Activated CD4-positive, CD25-positive, alpha-beta regulatory T cell treated with anti-CD3 and anti-CD28 coated beads, Interleukin-2, amount 50 U/mL, for 16 hours (primary cell): Measurements from ENCODE around the gene BABAM2.
"Not testable (repeated sequence)": the region's sequence is repeated elsewhere in the genome, so short reads cannot be mapped to it uniquely, and the experiment has no call there.

Experiments
- DNase-seq: peaks from one replicate; pipeline ENCODE4 v3.0.0-alpha.2; 2020; ENCODE audit warnings: low read depth, low spot score

Gene BABAM2

GRCh38 chr2:27976308-27976707 lies 85.8 kb downstream of the BABAM2 start:
- no peak for DNase-seq

GRCh38 chr2:27977731-27978312 lies 87.3 kb downstream of the BABAM2 start:
- no peak for DNase-seq

- not testable (repeated sequence) for DNase-seq
Measured at GRCh38 chr2:27978761-27979160, 88.2 kb downstream of the BABAM2 start.

- DNase-seq, result no peak
Measured at GRCh38 chr2:27980242-27980641, 89.7 kb downstream of the BABAM2 start.

- no peak for DNase-seq
Measured at GRCh38 chr2:27984153-27984552, 93.6 kb downstream of the BABAM2 start.

- DNase-seq, result no peak
Measured at GRCh38 chr2:27988306-27988705, 97.8 kb downstream of the BABAM2 start.

GRCh38 chr2:27988718-27989117 lies 98.2 kb downstream of the BABAM2 start:
- no peak for DNase-seq

GRCh38 chr2:27989149-27989548 lies 98.6 kb downstream of the BABAM2 start:
- no peak for DNase-seq

- DNase-seq, result no peak
Measured at GRCh38 chr2:27990030-27990590, 99.6 kb downstream of the BABAM2 start.

GRCh38 chr2:27991146-27991545 lies 100.6 kb downstream of the BABAM2 start:
- no peak for DNase-seq

GRCh38 chr2:27992787-27993401 lies 102.4 kb downstream of the BABAM2 start:
- no peak for DNase-seq

GRCh38 chr2:27993402-27993787 lies 102.9 kb downstream of the BABAM2 start:
- no peak for DNase-seq

GRCh38 chr2:27993950-27994728 lies 103.6 kb downstream of the BABAM2 start:
- no peak for DNase-seq

- DNase-seq, result no peak
Measured at GRCh38 chr2:27996156-27996922, 105.8 kb downstream of the BABAM2 start.

GRCh38 chr2:28000287-28000686 lies 109.8 kb downstream of the BABAM2 start:
- DNase-seq, result no peak

GRCh38 chr2:28002181-28002580 lies 111.7 kb downstream of the BABAM2 start:
- no peak for DNase-seq

- no peak for DNase-seq
Measured at GRCh38 chr2:28004086-28004485, 113.6 kb downstream of the BABAM2 start.

GRCh38 chr2:28009732-28010131 lies 119.2 kb downstream of the BABAM2 start:
- no peak for DNase-seq

GRCh38 chr2:28011322-28011737 lies 120.8 kb downstream of the BABAM2 start:
- no peak for DNase-seq

- DNase-seq, result not testable (repeated sequence)
Measured at GRCh38 chr2:28018474-28018873, 127.9 kb downstream of the BABAM2 start.

GRCh38 chr2:28019521-28019920 lies 129.0 kb downstream of the BABAM2 start:
- DNase-seq, result not testable (repeated sequence)

GRCh38 chr2:28021898-28022297 lies 131.4 kb downstream of the BABAM2 start:
- no peak for DNase-seq
